Epithelial cell of esophagus (primary cell): ENCODE results near the gene SDS.

ENCODE experiments used
- DNase-seq: peaks from one replicate; pipeline ENCODE4 v3.0.0; 2010; ENCODE audit warnings: low read depth
- H3K4me3 ChIP-seq: 2 replicates; pipeline ENCODE4 v1.5.1; 2011; ENCODE audit warnings: mild to moderate bottlenecking, low read length, control low read depth
- CTCF ChIP-seq: IDR thresholded peaks from 2 replicates; pipeline ENCODE4 v1.5.1; 2011; ENCODE audit warnings: low read depth, mild to moderate bottlenecking, low read length, control low read depth, inconsistent platforms; ENCODE audit not compliant: insufficient read depth; ENCODE audit errors: missing control alignments

SDS gene

GRCh38 chr12:113403435-113404415 is at the start of gene SDS:
SDS (minus strand) TSS chr12:113403887; CDS start chr12:113399708, 4,179 bp downstream.
- no peak within 1 kb of the TSS for H3K4me3 ChIP-seq
- no peak for TF ChIP-seq CTCF
- peak; percentile 17 for DNase-seq

- no peak for TF ChIP-seq CTCF
- no peak for DNase-seq
- H3K4me3 ChIP-seq = no peak overlapping the region
These were observed 49.6 kb upstream of the SDS start for GRCh38 chr12:113453330-113453729.

- no peak for TF ChIP-seq CTCF
- DNase-seq = no peak
- no peak overlapping the region for H3K4me3 ChIP-seq
These were observed 48.8 kb upstream of the SDS start for GRCh38 chr12:113452458-113452857.

- TF ChIP-seq CTCF = no peak
- DNase-seq = no peak
These were observed 46.2 kb upstream of the SDS start for GRCh38 chr12:113449839-113450238.

GRCh38 chr12:113449299-113449698 is 45.6 kb upstream of the SDS start:
- no peak overlapping the region for H3K4me3 ChIP-seq
- DNase-seq = no peak
- TF ChIP-seq CTCF = no peak

More at GRCh38 chr12:113449839-113450238, 46.2 kb upstream of the SDS start:
- no peak overlapping the region for H3K4me3 ChIP-seq

GRCh38 chr12:113448873-113449272 is 45.2 kb upstream of the SDS start:
- TF ChIP-seq CTCF = no peak
- no peak overlapping the region for H3K4me3 ChIP-seq
- DNase-seq = no peak
